Keratinocyte (primary cell): ENCODE results near the gene TNFSF15. TPM values are rescaled to one million over a fixed set of nuclear protein-coding genes. Genes with fewer than 3 reads are reported as not detected.

Experiments used
- DNase-seq: peaks from one replicate; pipeline ENCODE4 v3.0.0-alpha.2; 2011; ENCODE audit warnings: low read depth, missing footprints, low spot score
- FAIRE-seq: peaks from 2 replicates; lab custom pipeline; 2011; peaks lifted over from hg19 to GRCh38; lab: Jason Lieb, UNC
- H2AFZ ChIP-seq: 2 replicates; pipeline ENCODE4 v1.6.0; 2012; ENCODE audit warnings: low read length, control low read depth, inconsistent platforms; ENCODE audit not compliant: control insufficient read depth
- H3K27ac ChIP-seq: 2 replicates; pipeline ENCODE4 v1.5.1; 2011; ENCODE audit warnings: low read length; ENCODE audit not compliant: control insufficient read depth, insufficient read depth
- H3K27me3 ChIP-seq: 3 replicates; pipeline ENCODE4 v1.6.0; 2011; ENCODE audit warnings: low read length; ENCODE audit not compliant: control insufficient read depth, insufficient read depth; ENCODE audit errors: extremely low read depth
- H3K36me3 ChIP-seq, 2 experiments: 2 replicates in 1 of 2; 3 replicates in 1 of 2; pipeline ENCODE4 v1.5.1; 2011; ENCODE audit warnings: low read length in 2 of 2, mild to moderate bottlenecking in 1 of 2; ENCODE audit not compliant: control insufficient read depth in 2 of 2, insufficient read depth in 2 of 2; ENCODE audit errors: extremely low read depth in 1 of 2
- H3K4me1 ChIP-seq: 3 replicates; pipeline ENCODE4 v1.5.1; 2011; ENCODE audit warnings: low read length; ENCODE audit not compliant: control insufficient read depth, insufficient read depth; ENCODE audit errors: extremely low read depth
- H3K4me2 ChIP-seq: 3 replicates; pipeline ENCODE4 v1.6.0; 2011; ENCODE audit warnings: low read depth, low read length; ENCODE audit not compliant: control insufficient read depth, insufficient read depth; ENCODE audit errors: extremely low read depth
- H3K4me3 ChIP-seq, 3 experiments: fragments of 200-600 bp in 1 of 3; sonication (generic) in 1 of 3; 2 replicates in 2 of 3; 3 replicates in 1 of 3; pipeline ENCODE4 v1.5.1; 2011 to 2016; ENCODE audit warnings: low read length in 3 of 3, mild to moderate bottlenecking in 3 of 3, control low read depth in 2 of 3, inconsistent platforms in 1 of 3, low read depth in 1 of 3, mixed read lengths in 1 of 3, mixed run types in 1 of 3, moderate library complexity in 1 of 3; ENCODE audit not compliant: control insufficient read depth in 2 of 3, insufficient read depth in 2 of 3; ENCODE audit errors: extremely low read depth in 1 of 3
- H3K79me2 ChIP-seq: 2 replicates; pipeline ENCODE4 v1.6.0; 2012; ENCODE audit warnings: low read length; ENCODE audit not compliant: control insufficient read depth, insufficient read depth
- H3K9ac ChIP-seq: 3 replicates; pipeline ENCODE4 v1.6.0; 2011; ENCODE audit warnings: low read length; ENCODE audit not compliant: control insufficient read depth, insufficient read depth; ENCODE audit errors: extremely low read depth
- H3K9me1 ChIP-seq: 3 replicates; pipeline ENCODE4 v1.6.0; 2011; ENCODE audit warnings: low read length; ENCODE audit not compliant: control insufficient read depth, insufficient read depth; ENCODE audit errors: extremely low read depth
- H3K9me3 ChIP-seq: 2 replicates; pipeline ENCODE4 v1.5.1; 2012; ENCODE audit warnings: low read depth, low read length; ENCODE audit not compliant: control insufficient read depth
- H4K20me1 ChIP-seq: 3 replicates; pipeline ENCODE4 v1.6.0; 2011; ENCODE audit warnings: low read length; ENCODE audit not compliant: control insufficient read depth, insufficient read depth; ENCODE audit errors: extremely low read depth
- EZH2 ChIP-seq: IDR thresholded peaks from one replicate; pipeline ENCODE4 v1.6.1; 2012; ENCODE audit warnings: inconsistent platforms, mild to moderate bottlenecking, low read length, moderate library complexity
- dilution Hi-C: fragments of 300-500 bp; cut with MboI; formaldehyde crosslinking; loops from one replicate; pipeline ENCODE4 v1.7.0; 2020; ENCODE audit warnings: low sequenced_read_pairs; ENCODE audit not compliant: extremely low pct_ligation_motif_present
- polyA plus RNA-seq, 5 experiments: library from polyadenylated mRNA; depleted of rRNA in 3 of 5; stranded (reverse) in 3 of 5; stranded (forward) in 1 of 5; unstranded in 1 of 5; fragments of >200 nt; gene quantifications; 1 replicate in 1 of 5; 2 replicates in 3 of 5; 3 replicates in 1 of 5; pipeline versions ENCODE4 v1.2.1 to v1.2.3, GENCODE V29; 2011 to 2012; ENCODE audit warnings: missing spikeins in 2 of 5, low read depth in 1 of 5, low replicate concordance in 1 of 5
- TF ChIP-seq, protein P1 (sequence below), 3 experiments: IDR thresholded peaks in 1 of 3; conservative IDR thresholded peaks in 1 of 3; optimal IDR thresholded peaks in 1 of 3; 2 replicates in 2 of 3; 3 replicates in 1 of 3; pipeline versions ENCODE3 to v1.5.1; 2011; ENCODE audit warnings: low read length in 3 of 3, mild to moderate bottlenecking in 3 of 3, moderate library complexity in 2 of 3, control low read depth in 1 of 3, inconsistent platforms in 1 of 3; ENCODE audit not compliant: insufficient read depth in 2 of 3; ENCODE audit errors: extremely low read depth in 1 of 3

Gene TNFSF15
- polyA plus RNA-seq, 1 donor (not counting 4 experiments of a cell fraction or from before 2014, with no cell fraction given): 1.1 TPM

DNA sequence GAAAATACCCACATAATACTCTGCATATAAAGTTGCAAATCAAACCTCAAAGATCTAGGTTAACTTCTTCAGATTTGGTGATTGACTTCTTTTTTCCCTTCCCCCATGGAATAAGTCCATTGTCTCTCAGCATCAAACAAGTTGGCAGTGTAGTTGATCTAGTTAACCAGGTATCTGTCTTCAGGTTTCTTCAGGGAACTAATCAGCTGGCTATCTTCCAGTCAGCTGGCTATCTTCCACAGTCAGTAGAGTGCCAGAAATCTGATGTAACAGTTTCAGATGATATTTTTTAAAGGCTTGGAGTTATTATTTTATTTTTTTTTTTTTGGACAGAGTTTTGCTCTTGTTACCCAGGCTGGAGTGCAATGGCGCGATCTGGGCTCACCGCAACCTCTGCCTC is 16.8 kb downstream of the TNFSF15 start:
- no peak for TF ChIP-seq EZH2
- TF ChIP-seq, protein P1, sequence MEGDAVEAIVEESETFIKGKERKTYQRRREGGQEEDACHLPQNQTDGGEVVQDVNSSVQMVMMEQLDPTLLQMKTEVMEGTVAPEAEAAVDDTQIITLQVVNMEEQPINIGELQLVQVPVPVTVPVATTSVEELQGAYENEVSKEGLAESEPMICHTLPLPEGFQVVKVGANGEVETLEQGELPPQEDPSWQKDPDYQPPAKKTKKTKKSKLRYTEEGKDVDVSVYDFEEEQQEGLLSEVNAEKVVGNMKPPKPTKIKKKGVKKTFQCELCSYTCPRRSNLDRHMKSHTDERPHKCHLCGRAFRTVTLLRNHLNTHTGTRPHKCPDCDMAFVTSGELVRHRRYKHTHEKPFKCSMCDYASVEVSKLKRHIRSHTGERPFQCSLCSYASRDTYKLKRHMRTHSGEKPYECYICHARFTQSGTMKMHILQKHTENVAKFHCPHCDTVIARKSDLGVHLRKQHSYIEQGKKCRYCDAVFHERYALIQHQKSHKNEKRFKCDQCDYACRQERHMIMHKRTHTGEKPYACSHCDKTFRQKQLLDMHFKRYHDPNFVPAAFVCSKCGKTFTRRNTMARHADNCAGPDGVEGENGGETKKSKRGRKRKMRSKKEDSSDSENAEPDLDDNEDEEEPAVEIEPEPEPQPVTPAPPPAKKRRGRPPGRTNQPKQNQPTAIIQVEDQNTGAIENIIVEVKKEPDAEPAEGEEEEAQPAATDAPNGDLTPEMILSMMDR (optimal IDR thresholded peaks at IDR 0.05 in 1 of 3, IDR thresholded peaks at IDR 0.05 in 1 of 3, conservative IDR thresholded peaks at IDR 0.05 in 1 of 3; ENCODE audit: extremely low read depth in 1 of 3, insufficient read depth in 2 of 3, low read length in 3 of 3): no peak
- Histone ChIP-seq H3K27ac (peak overlapping the region; percentile 80), H3K9me3 (no peaks in the 10 kb centered on the region), H3K27me3 (no peaks in the 10 kb centered on the region), H3K36me3 (no peaks in the 10 kb centered on the region), H4K20me1 (no peaks in the 10 kb centered on the region), H2AFZ (no peak overlapping the region), H3K4me3 (no peak overlapping the region), H3K4me1 (peaks cover 20% of the 10 kb centered on the region), H3K4me2 (peak overlapping the region; percentile 63), H3K9me1 (no peaks in the 10 kb centered on the region), H3K79me2 (no peaks in the 10 kb centered on the region), H3K9ac (no peak overlapping the region)
- DNase-seq: no peak
- dilution Hi-C loops: no loop called here
- peak; percentile 55 for FAIRE-seq

- no peaks in the 10 kb centered on the region for H3K79me2 ChIP-seq
- H3K27ac ChIP-seq: peak overlapping the region; percentile 80
- dilution Hi-C loops: no loop called here
- no peaks in the 10 kb centered on the region for H3K36me3 ChIP-seq
- peak overlapping the region in 1 of 3 experiments; percentile 13 for H3K4me3 ChIP-seq
- peak overlapping the region; percentile 79 for H2AFZ ChIP-seq
- H3K9me3 ChIP-seq: no peaks in the 10 kb centered on the region
- peak; percentile 93 for FAIRE-seq
- DNase-seq: no peak
- no peaks in the 10 kb centered on the region for H3K9me1 ChIP-seq
- peak overlapping the region; percentile 63 for H3K4me2 ChIP-seq
- peaks cover 20% of the 10 kb centered on the region for H3K4me1 ChIP-seq
- H3K27me3 ChIP-seq: no peaks in the 10 kb centered on the region
- no peaks in the 10 kb centered on the region for H4K20me1 ChIP-seq
- peak overlapping the region; percentile 39 for H3K9ac ChIP-seq
- no peak for TF ChIP-seq EZH2
- TF ChIP-seq, protein P1 (optimal IDR thresholded peaks at IDR 0.05 in 1 of 3, IDR thresholded peaks at IDR 0.05 in 1 of 3, conservative IDR thresholded peaks at IDR 0.05 in 1 of 3; ENCODE audit: extremely low read depth in 1 of 3, insufficient read depth in 2 of 3, low read length in 3 of 3): no peak
Measured at GRCh38 chr9:114787781-114788498, 17.9 kb downstream of the TNFSF15 start.
